ENCODE data around the gene MAGEB3.

MAGEB3 gene

DNA sequence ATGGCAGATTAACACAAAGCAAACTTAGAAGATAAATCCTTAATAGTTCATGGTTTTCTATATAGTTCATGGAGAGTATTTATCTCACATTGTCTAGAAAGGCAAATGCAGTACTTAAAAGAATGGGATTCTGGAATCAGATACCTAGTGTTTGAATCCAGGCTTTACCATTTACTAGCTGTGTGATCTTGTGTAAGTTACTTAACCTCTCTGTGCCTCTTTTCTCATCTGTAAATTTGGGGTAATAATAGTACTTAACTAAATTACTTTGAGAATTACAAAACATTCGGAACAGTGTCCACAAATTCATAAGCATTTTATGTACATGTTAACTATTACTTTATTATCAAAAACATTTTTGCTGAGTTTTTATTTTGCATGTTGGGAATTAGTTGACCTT lies 32.3 kb downstream of the MAGEB3 start:
- TF ChIP-seq, protein P1, sequence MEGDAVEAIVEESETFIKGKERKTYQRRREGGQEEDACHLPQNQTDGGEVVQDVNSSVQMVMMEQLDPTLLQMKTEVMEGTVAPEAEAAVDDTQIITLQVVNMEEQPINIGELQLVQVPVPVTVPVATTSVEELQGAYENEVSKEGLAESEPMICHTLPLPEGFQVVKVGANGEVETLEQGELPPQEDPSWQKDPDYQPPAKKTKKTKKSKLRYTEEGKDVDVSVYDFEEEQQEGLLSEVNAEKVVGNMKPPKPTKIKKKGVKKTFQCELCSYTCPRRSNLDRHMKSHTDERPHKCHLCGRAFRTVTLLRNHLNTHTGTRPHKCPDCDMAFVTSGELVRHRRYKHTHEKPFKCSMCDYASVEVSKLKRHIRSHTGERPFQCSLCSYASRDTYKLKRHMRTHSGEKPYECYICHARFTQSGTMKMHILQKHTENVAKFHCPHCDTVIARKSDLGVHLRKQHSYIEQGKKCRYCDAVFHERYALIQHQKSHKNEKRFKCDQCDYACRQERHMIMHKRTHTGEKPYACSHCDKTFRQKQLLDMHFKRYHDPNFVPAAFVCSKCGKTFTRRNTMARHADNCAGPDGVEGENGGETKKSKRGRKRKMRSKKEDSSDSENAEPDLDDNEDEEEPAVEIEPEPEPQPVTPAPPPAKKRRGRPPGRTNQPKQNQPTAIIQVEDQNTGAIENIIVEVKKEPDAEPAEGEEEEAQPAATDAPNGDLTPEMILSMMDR (IDR thresholded peaks at IDR 0.05; ENCODE audit: control extremely low read depth, extremely low read depth, low read depth, missing control alignments), result no peak
- ChIA-PET POLR2A (no interaction called here), CTCF (no interaction called here)
- no peak for DNase-seq (ENCODE audit: extremely low spot score)

- TF ChIP-seq, protein P1 (IDR thresholded peaks at IDR 0.05; ENCODE audit: control extremely low read depth, extremely low read depth, low read depth, missing control alignments), result no peak
- DNase-seq (ENCODE audit: extremely low spot score), result no peak
- ChIA-PET CTCF (no interaction called here), POLR2A (no interaction called here)
Observed at GRCh38 chrX:30270639-30271038, 40.2 kb downstream of the MAGEB3 start.

GRCh38 chrX:30275498-30275897 lies 45.0 kb downstream of the MAGEB3 start:
- ChIA-PET CTCF (interaction anchor here (1.6 kb wide), 1 partner anchor 208 kb away, joined by 3 read pairs; no protein-coding TSS in a partner anchor), POLR2A (no interaction called here)
- TF ChIP-seq, protein P1 (IDR thresholded peaks at IDR 0.05; ENCODE audit: control extremely low read depth, extremely low read depth, low read depth, missing control alignments), result peak; percentile 7
- DNase-seq (ENCODE audit: extremely low spot score), result no peak

GRCh38 chrX:30278365-30278764 lies 47.9 kb downstream of the MAGEB3 start:
- ChIA-PET CTCF (no interaction called here), POLR2A (no interaction called here)
- DNase-seq (ENCODE audit: extremely low spot score), result no peak
- TF ChIP-seq, protein P1 (IDR thresholded peaks at IDR 0.05; ENCODE audit: control extremely low read depth, extremely low read depth, low read depth, missing control alignments), result no peak

GRCh38 chrX:30280428-30280827 lies 50.0 kb downstream of the MAGEB3 start:
- no peak for DNase-seq (ENCODE audit: extremely low spot score)
- TF ChIP-seq, protein P1 (IDR thresholded peaks at IDR 0.05; ENCODE audit: control extremely low read depth, extremely low read depth, low read depth, missing control alignments), result no peak
- CTCF ChIA-PET, result interaction anchor here (1.1 kb wide), 1 partner anchor 15 kb away, joined by 3 read pairs; no protein-coding TSS in a partner anchor
- POLR2A ChIA-PET, result no interaction called here

- CTCF ChIA-PET, result no interaction called here
- TF ChIP-seq, protein P1 (IDR thresholded peaks at IDR 0.05; ENCODE audit: control extremely low read depth, extremely low read depth, low read depth, missing control alignments), result no peak
- no peak for DNase-seq (ENCODE audit: extremely low spot score)
- POLR2A ChIA-PET, result no interaction called here
Observed at GRCh38 chrX:30282527-30282926, 52.1 kb downstream of the MAGEB3 start.
